Stomach smooth muscle (tissue), 2 donors: ENCODE data around the gene KCNC1.

ENCODE experiments used
- H3K27ac ChIP-seq: one replicate; pipeline ENCODE4 v1.7.0; 2013; ENCODE audit warnings: mild to moderate bottlenecking, low read length, inconsistent platforms
- H3K27me3 ChIP-seq, 2 donors: one replicate each; pipeline ENCODE4 v1.7.0; 2013; ENCODE audit warnings: low read length in 2 of 2; ENCODE audit not compliant: insufficient read depth in 2 of 2, control insufficient read depth in 1 of 2
- H3K36me3 ChIP-seq, 2 donors: one replicate each; pipeline ENCODE4 v1.7.0; 2013; ENCODE audit warnings: low read length in 2 of 2; ENCODE audit not compliant: control insufficient read depth in 2 of 2, insufficient read depth in 2 of 2
- H3K4me1 ChIP-seq: one replicate; pipeline ENCODE4 v1.7.0; 2013; ENCODE audit warnings: low read length; ENCODE audit not compliant: control insufficient read depth, insufficient read depth
- H3K4me3 ChIP-seq, 2 donors: one replicate each; pipeline ENCODE4 v1.7.0; 2013; ENCODE audit warnings: low read length in 2 of 2
- H3K9ac ChIP-seq, 2 donors: one replicate each; pipeline ENCODE4 v1.7.0; 2013; ENCODE audit warnings: low read length in 2 of 2, mild to moderate bottlenecking in 1 of 2
- H3K9me3 ChIP-seq, 2 donors: one replicate each; pipeline ENCODE4 v1.7.0; 2013; ENCODE audit warnings: low read length in 2 of 2; ENCODE audit not compliant: control insufficient read depth in 2 of 2
- donor health status: healthy.
- donor health status: Pancreatic carcinoma.

The KCNC1 gene

DNA sequence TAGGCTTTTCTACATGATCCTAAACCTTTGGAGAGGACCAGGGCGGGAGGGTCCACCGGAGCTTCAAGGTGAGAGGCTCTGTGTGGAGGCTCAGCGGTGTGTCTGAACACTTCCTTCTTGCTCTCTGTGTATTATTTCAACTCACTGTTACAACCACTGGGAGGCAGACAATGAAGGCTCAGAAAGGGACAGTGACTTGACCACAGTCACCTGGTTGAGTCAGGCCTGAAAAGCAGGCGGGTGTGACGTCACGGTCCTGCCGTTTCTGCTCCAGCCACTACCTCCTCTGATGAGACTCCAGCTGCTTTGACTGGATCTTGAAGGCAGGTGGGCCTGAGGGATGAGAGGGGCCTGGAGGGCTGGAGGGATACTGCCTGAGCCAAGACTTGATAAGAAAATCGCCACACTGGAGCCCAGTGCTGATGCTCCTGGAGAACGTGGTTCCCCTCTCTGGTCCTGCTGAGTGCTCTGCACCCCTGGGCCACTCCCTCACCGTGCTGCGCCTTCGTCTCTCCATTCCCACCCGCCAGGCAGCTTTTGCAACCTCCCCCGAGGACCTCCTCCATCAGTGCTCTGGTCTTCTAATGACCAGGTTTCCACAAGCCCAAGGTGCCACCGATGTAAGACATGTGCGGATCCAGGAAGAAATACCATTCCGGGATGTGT, 27.9 kb downstream of the KCNC1 start:
- Histone ChIP-seq H3K9ac (no peak overlapping the region), H3K27me3 (no peaks in the 10 kb centered on the region), H3K27ac (no peak overlapping the region)

GRCh38 chr11:17763244-17763643, 28.7 kb downstream of the KCNC1 start:
- H3K36me3 ChIP-seq: no peaks in the 10 kb centered on the region
- no peaks in the 10 kb centered on the region for H3K9me3 ChIP-seq
- H3K4me3 ChIP-seq: no peak overlapping the region

More for the DNA sequence above, 27.9 kb downstream of the KCNC1 start:
- H3K9me3 ChIP-seq: no peaks in the 10 kb centered on the region
- no peak overlapping the region for H3K4me3 ChIP-seq
- H3K4me1 ChIP-seq: no peaks in the 10 kb centered on the region
- H3K36me3 ChIP-seq: no peaks in the 10 kb centered on the region

DNA sequence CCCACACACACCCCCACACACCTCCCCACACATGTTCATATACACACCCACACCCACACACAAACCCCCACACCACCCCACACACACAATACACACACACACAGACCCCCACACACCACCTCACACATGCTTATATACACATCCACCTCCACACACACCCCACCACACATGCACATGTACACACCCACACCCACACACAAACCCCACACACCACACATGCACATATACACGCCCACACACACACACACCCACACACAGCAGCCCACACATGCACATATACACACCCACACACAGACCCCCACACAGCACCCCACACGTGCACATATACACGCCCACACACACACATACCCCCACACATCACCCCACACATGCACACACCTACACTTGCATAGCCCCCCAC, 29.1 kb downstream of the KCNC1 start:
- Histone ChIP-seq H3K36me3 (no peaks in the 10 kb centered on the region), H3K4me3 (no peak overlapping the region), H3K9me3 (no peaks in the 10 kb centered on the region), H3K27ac (no peak overlapping the region), H3K9ac (no peak overlapping the region), H3K27me3 (no peaks in the 10 kb centered on the region), H3K4me1 (no peaks in the 10 kb centered on the region)

More at GRCh38 chr11:17763244-17763643, 28.7 kb downstream of the KCNC1 start:
- no peak overlapping the region for H3K9ac ChIP-seq
- H3K27ac ChIP-seq: no peak overlapping the region
- no peaks in the 10 kb centered on the region for H3K27me3 ChIP-seq
- H3K4me1 ChIP-seq: no peaks in the 10 kb centered on the region

DNA sequence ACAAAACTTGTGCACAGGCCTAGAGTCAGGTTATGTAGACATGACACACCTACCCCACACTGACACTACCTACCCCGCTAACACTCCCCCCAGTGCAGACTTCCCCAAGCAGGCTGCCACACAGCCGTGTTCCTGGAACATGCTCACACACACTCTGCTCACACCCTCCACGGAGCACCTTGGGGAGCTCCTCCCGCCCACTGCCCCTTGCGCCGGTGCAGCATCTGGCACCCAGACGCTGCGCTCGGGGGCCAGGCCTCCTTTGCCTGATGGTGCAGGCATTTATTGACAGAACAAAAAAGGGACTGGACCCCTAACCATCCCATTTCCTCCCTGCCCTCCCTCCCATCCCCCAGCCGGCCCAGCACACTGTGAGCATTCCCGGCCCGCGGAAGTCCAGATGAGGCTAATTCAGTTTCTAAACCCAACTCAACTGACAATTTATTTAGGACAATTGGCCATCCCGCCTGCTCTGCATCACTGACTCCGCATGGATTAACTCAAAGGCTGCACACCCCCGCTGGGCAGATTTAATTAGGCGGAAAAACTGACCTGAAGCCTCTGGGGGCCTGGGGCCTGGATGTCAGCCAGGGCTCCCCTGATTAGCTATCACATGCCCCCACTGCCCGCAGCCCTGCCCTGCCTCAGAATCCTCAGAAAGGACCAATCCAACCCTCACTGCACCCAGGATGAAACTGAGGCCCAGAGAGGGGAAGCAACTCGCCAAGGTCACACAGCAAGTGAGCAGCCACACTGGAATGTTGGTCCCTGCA, 30.1 kb downstream of the KCNC1 start:
- Histone ChIP-seq H3K9ac (no peak overlapping the region), H3K9me3 (no peaks in the 10 kb centered on the region), H3K27ac (no peak overlapping the region), H3K4me3 (no peak overlapping the region), H3K4me1 (no peaks in the 10 kb centered on the region), H3K27me3 (no peaks in the 10 kb centered on the region), H3K36me3 (no peaks in the 10 kb centered on the region)

GRCh38 chr11:17765356-17766072, 30.9 kb downstream of the KCNC1 start:
- H3K9ac ChIP-seq: no peak overlapping the region
- no peaks in the 10 kb centered on the region for H3K36me3 ChIP-seq
- no peaks in the 10 kb centered on the region for H3K27me3 ChIP-seq
- no peaks in the 10 kb centered on the region for H3K4me1 ChIP-seq
- H3K4me3 ChIP-seq: no peak overlapping the region
- no peaks in the 10 kb centered on the region for H3K9me3 ChIP-seq
- H3K27ac ChIP-seq: no peak overlapping the region

DNA sequence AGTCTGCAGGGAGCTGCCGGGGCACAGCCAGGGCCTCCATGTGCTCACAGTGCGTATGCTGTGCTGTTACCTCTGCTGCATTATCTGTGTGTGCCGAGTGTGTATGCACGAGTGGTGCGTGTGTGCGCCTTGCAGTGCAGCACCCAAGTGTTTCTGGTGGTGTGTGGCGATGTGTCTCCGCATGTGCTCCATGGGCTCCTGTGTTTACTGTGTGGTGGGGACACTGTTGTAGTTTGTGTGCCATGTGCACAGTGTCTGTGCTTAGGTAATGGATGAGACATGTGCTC, 31.4 kb downstream of the KCNC1 start:
- Histone ChIP-seq H3K4me1 (no peaks in the 10 kb centered on the region), H3K9me3 (no peaks in the 10 kb centered on the region), H3K27me3 (no peaks in the 10 kb centered on the region), H3K9ac (no peak overlapping the region), H3K36me3 (no peaks in the 10 kb centered on the region), H3K4me3 (no peak overlapping the region), H3K27ac (no peak overlapping the region)

- Histone ChIP-seq H3K4me3 (no peak overlapping the region), H3K27ac (no peak overlapping the region), H3K9me3 (no peaks in the 10 kb centered on the region), H3K27me3 (no peaks in the 10 kb centered on the region), H3K36me3 (no peaks in the 10 kb centered on the region), H3K4me1 (no peaks in the 10 kb centered on the region), H3K9ac (no peak overlapping the region)
Observed at GRCh38 chr11:17766590-17766989, 32.0 kb downstream of the KCNC1 start.

GRCh38 chr11:17767301-17767885, 32.8 kb downstream of the KCNC1 start:
- no peak overlapping the region for H3K4me3 ChIP-seq
- H3K27me3 ChIP-seq: no peaks in the 10 kb centered on the region
- no peak overlapping the region for H3K27ac ChIP-seq
- no peaks in the 10 kb centered on the region for H3K36me3 ChIP-seq
- no peaks in the 10 kb centered on the region for H3K4me1 ChIP-seq
- H3K9me3 ChIP-seq: no peaks in the 10 kb centered on the region
- H3K9ac ChIP-seq: no peak overlapping the region

DNA sequence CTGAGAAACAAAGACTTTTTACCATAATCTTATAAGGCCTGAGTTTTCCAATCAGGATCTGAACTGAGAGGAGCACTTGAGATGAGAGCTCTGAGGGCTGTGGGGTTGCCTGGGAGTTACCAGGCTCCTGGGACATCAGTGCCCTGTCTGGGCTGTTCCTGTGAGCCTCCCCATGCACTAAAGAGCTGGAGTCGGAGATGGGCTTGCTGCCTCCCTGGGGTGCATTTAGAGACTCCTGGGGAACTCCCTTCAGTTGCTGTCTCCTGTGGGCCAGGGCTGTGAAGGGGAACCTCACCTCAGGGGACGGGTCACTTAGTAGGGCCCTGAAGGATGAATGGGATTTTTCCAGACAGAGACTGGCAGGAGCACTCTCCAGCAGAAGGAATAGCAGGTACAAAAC, 33.3 kb downstream of the KCNC1 start:
- no peaks in the 10 kb centered on the region for H3K36me3 ChIP-seq

DNA sequence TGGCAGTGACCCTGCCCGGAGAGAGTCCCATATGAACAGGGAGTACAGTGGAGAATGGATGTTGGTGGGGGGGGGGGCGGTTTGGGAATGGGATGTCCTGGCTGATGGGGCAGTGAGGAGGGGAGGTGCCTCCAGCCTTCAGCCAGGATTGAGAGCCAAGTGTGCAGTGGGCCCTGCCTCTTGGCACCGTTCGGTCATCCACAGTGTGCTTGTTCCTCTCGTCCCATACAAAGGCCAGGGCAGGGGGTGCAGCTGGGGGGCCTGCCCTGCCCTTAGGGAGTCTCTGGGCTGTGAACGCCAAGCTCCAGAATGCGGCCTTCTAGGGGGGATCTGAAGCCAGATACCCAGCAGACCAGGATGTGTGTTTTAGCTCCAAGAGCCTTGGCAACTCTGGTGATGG, 34.0 kb downstream of the KCNC1 start:
- H3K27me3 ChIP-seq: no peaks in the 10 kb centered on the region
- H3K9ac ChIP-seq: no peak overlapping the region
- no peak overlapping the region for H3K27ac ChIP-seq
- no peaks in the 10 kb centered on the region for H3K4me1 ChIP-seq
- H3K4me3 ChIP-seq: no peak overlapping the region
- no peaks in the 10 kb centered on the region for H3K36me3 ChIP-seq
- no peaks in the 10 kb centered on the region for H3K9me3 ChIP-seq

More for the DNA sequence above, 33.3 kb downstream of the KCNC1 start:
- H3K9ac ChIP-seq: no peak overlapping the region
- H3K4me1 ChIP-seq: no peaks in the 10 kb centered on the region
- no peaks in the 10 kb centered on the region for H3K9me3 ChIP-seq
- no peaks in the 10 kb centered on the region for H3K27me3 ChIP-seq
- no peak overlapping the region for H3K27ac ChIP-seq
- H3K4me3 ChIP-seq: no peak overlapping the region
